Activated B cell treated with CpG ODN at 0.5 μM for 24 hours (primary cell): ENCODE results near the gene STEAP3. TPM values are rescaled to one million over a fixed set of nuclear protein-coding genes. Genes with fewer than 3 reads are reported as not detected.

Experiments used
- ATAC-seq: fragments of 200-7000 bp; cut with Tn5 transposase; one replicate; pipeline ENCODE4 v1.10.0; 2021; ENCODE audit warnings: low read depth, mild to moderate bottlenecking, moderate library complexity
- CTCF ChIA-PET: fragments of 350-600 bp; sonication (Branson Sonifier 250); formaldehyde crosslinking; loops from one replicate; lab custom pipeline; 2021; ENCODE audit warnings: antibody characterized with exemption; lab: Charles Lee
- POLR2A ChIA-PET: fragments of 350-600 bp; sonication (Branson Sonifier 250); formaldehyde crosslinking; loops from one replicate; lab custom pipeline; 2021; ENCODE audit warnings: antibody characterized with exemption; lab: Charles Lee
- DNase-seq: peaks from one replicate; pipeline ENCODE4 v3.0.0; 2022
- H3K27ac Mint-ChIP-seq: one replicate; pipeline ENCODE4 v1.8.0; 2020; ENCODE audit warnings: mixed read lengths
- H3K27me3 Mint-ChIP-seq: one replicate; pipeline ENCODE4 v1.8.0; 2021; ENCODE audit warnings: mixed read lengths
- H3K36me3 Mint-ChIP-seq: one replicate; pipeline ENCODE4 v1.8.0; 2021; ENCODE audit warnings: low read depth, mixed read lengths
- H3K4me1 Mint-ChIP-seq: one replicate; pipeline ENCODE4 v1.8.0; 2021; ENCODE audit warnings: mixed read lengths
- H3K4me3 Mint-ChIP-seq: one replicate; pipeline ENCODE4 v1.8.0; 2020; ENCODE audit warnings: mild to moderate bottlenecking, mixed read lengths
- H3K9me3 Mint-ChIP-seq: one replicate; pipeline ENCODE4 v1.8.0; 2020; ENCODE audit warnings: mixed read lengths
- CTCF ChIP-seq: fragments of 200-600 bp; IDR thresholded peaks from one replicate; pipeline ENCODE4 v1.8.0; 2022; ENCODE audit warnings: antibody characterized with exemption, mild to moderate bottlenecking
- intact Hi-C: fragments of 100-400 bp; cut with micrococcal nuclease; formaldehyde crosslinking; loops from one replicate; pipeline ENCODE4 v1.15.1; 2024
- total RNA-seq: library from RNA; stranded (reverse); gene quantifications from 2 replicates; pipeline ENCODE4 v1.2.3, GENCODE V29; 2022

The STEAP3 gene
- 1.1 and 1.2 TPM in 2 replicates for total RNA-seq

GRCh38 chr2:119223521-119224390, at the start of gene STEAP3:
Gene STEAP3 (plus strand): TSS chr2:119223834. CDS start chr2:119231013, 7,179 bp downstream.
- Mint-ChIP-seq H3K27me3 (peaks cover 20% of the 10 kb centered on the region), H3K36me3 (no peaks in the 10 kb centered on the region), H3K27ac (no peak within 1 kb of the TSS), H3K4me1 (peaks cover 4% of the 10 kb centered on the region), H3K9me3 (no peaks in the 10 kb centered on the region), H3K4me3 (peak within 1 kb of the TSS; percentile 62)
- TF ChIP-seq CTCF: no peak
- ATAC-seq: peak; percentile 73
- POLR2A ChIA-PET: no interaction called here
- peak; percentile 38 for DNase-seq
- intact Hi-C loops: loop anchor here (2.0 to 10.0 kb wide), 3 partner anchors 41 to 251 kb away; partner anchors contain the start of genes C2orf76 and DBI
- CTCF ChIA-PET: no interaction called here

- Mint-ChIP-seq H3K4me3 (no peak overlapping the region), H3K27ac (no peak overlapping the region), H3K4me1 (no peaks in the 10 kb centered on the region), H3K9me3 (no peaks in the 10 kb centered on the region), H3K36me3 (no peaks in the 10 kb centered on the region), H3K27me3 (peaks cover 4% of the 10 kb centered on the region)
- no peak for TF ChIP-seq CTCF
- CTCF ChIA-PET: no interaction called here
- intact Hi-C loops: no loop called here
- DNase-seq (peak; percentile 36), ATAC-seq (no peak)
- POLR2A ChIA-PET: no interaction called here
These were observed 49.2 kb upstream of the STEAP3 start for GRCh38 chr2:119174216-119174992.

GRCh38 chr2:119174993-119175347, 48.7 kb upstream of the STEAP3 start:
- intact Hi-C loops: no loop called here
- TF ChIP-seq CTCF: no peak
- CTCF ChIA-PET: interaction anchor here (1.1 kb wide), 1 partner anchor 17 kb away, joined by 3 read pairs; no protein-coding TSS in a partner anchor

GRCh38 chr2:119175517-119175916, 48.1 kb upstream of the STEAP3 start:
- Mint-ChIP-seq H3K36me3 (no peaks in the 10 kb centered on the region), H3K4me1 (no peaks in the 10 kb centered on the region), H3K9me3 (no peaks in the 10 kb centered on the region), H3K27ac (no peak overlapping the region), H3K27me3 (peaks cover 4% of the 10 kb centered on the region), H3K4me3 (no peak overlapping the region)
- no peak for DNase-seq
- intact Hi-C loops: no loop called here
- CTCF ChIA-PET: interaction anchor here (1.1 kb wide), 1 partner anchor 17 kb away, joined by 3 read pairs; no protein-coding TSS in a partner anchor
- POLR2A ChIA-PET: no interaction called here
- TF ChIP-seq CTCF: no peak
- ATAC-seq: no peak

More at GRCh38 chr2:119174993-119175347, 48.7 kb upstream of the STEAP3 start:
- Mint-ChIP-seq H3K36me3 (no peaks in the 10 kb centered on the region), H3K27ac (no peak overlapping the region), H3K4me1 (no peaks in the 10 kb centered on the region), H3K27me3 (peaks cover 4% of the 10 kb centered on the region), H3K9me3 (no peaks in the 10 kb centered on the region), H3K4me3 (no peak overlapping the region)
- DNase-seq (no peak), ATAC-seq (no peak)
- POLR2A ChIA-PET: no interaction called here
